Activated naive CD8-positive, alpha-beta T cell treated with anti-CD3 and anti-CD28 coated beads, Interleukin-2, amount 50 U/mL, for 16 hours (primary cell): Measurements from ENCODE around the gene ADAMTS8.

Experiments used
- DNase-seq: peaks from one replicate; pipeline ENCODE4 v3.0.0-alpha.2; 2020; ENCODE audit warnings: low read depth, low spot score

The ADAMTS8 gene

GRCh38 chr11:130462931-130463330 is 34.5 kb upstream of the ADAMTS8 start:
- DNase-seq, result no peak

- no peak for DNase-seq
Observed at GRCh38 chr11:130462101-130462885, 33.9 kb upstream of the ADAMTS8 start.

GRCh38 chr11:130459521-130459920 is 31.1 kb upstream of the ADAMTS8 start:
- no peak for DNase-seq

GRCh38 chr11:130458410-130458729 is 30.0 kb upstream of the ADAMTS8 start:
- no peak for DNase-seq

- DNase-seq, result no peak
Observed at GRCh38 chr11:130457623-130458409, 29.4 kb upstream of the ADAMTS8 start.

GRCh38 chr11:130456286-130456685 is 27.9 kb upstream of the ADAMTS8 start:
- DNase-seq, result no peak

GRCh38 chr11:130455483-130456127 is 27.2 kb upstream of the ADAMTS8 start:
- DNase-seq, result no peak

GRCh38 chr11:130454491-130455252 is 26.3 kb upstream of the ADAMTS8 start:
- DNase-seq, result no peak

GRCh38 chr11:130452940-130453339 is 24.5 kb upstream of the ADAMTS8 start:
- DNase-seq, result no peak

- DNase-seq, result no peak
Observed at GRCh38 chr11:130452176-130452575, 23.8 kb upstream of the ADAMTS8 start.

- no peak for DNase-seq
Observed at GRCh38 chr11:130451231-130452019, 23.0 kb upstream of the ADAMTS8 start.

GRCh38 chr11:130449996-130450769 is 21.8 kb upstream of the ADAMTS8 start:
- no peak for DNase-seq

GRCh38 chr11:130449310-130449990 is 21.0 kb upstream of the ADAMTS8 start:
- DNase-seq, result no peak

GRCh38 chr11:130448416-130449309 is 20.3 kb upstream of the ADAMTS8 start, which contains the start of gene ADAMTS15:
Gene ADAMTS15 (plus strand): TSS chr11:130448645. CDS start chr11:130448974, 329 bp downstream.
- no peak for DNase-seq

GRCh38 chr11:130448039-130448415 is 19.6 kb upstream of the ADAMTS8 start:
- DNase-seq, result no peak

GRCh38 chr11:130445788-130446187 is 17.4 kb upstream of the ADAMTS8 start:
- no peak for DNase-seq

GRCh38 chr11:130442737-130443136 is 14.3 kb upstream of the ADAMTS8 start:
- DNase-seq, result no peak

GRCh38 chr11:130441719-130442118 is 13.3 kb upstream of the ADAMTS8 start:
- no peak for DNase-seq

GRCh38 chr11:130439876-130440275 is 11.5 kb upstream of the ADAMTS8 start:
- no peak for DNase-seq
